GM19238 (cell line): ENCODE results near the gene HPSE2.

ENCODE experiments used
- DNase-seq: peaks from one replicate; pipeline ENCODE4 v3.0.0; 2011; ENCODE audit warnings: low spot score; ENCODE audit not compliant: insufficient read length

The HPSE2 gene

DNA sequence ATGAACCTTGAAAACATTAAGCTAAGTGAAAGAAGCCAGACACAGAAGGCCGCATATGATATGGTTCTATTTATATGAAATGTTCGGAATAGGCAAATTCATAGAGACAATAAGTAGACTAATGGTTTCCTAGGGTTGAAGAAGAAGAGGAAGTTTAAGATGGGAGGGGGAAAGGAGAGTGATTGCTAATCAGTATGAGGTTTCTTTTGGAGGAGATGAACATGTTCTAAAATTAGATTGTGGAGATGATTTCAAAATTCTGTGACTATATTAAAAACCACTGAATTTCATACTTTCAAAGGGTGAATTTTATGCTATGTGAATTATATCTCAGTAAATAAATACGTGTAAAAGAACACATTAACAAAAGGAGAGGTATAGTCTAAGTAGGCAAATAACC is 612.5 kb downstream of the HPSE2 start:
- no peak for DNase-seq

DNA sequence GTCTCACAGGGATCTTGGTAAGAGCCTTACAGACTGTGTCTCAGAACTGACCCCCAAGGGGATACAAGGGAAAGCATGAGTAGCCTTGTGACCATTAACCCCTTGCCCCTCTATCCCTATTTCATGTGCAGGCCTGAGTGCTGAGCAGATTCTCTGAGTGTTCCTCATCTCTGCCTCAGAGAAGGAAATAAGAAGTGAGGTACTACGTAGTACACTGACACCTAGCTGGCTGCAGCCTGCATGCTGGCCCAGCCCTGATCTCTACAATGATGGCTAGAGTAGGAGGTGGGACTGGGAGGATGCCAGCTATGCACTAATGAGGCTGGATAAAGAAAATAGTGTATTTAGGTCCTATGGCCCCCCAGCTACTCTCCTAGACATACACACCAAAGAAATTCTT is 614.0 kb downstream of the HPSE2 start:
- DNase-seq, result no peak

GRCh38 chr10:98620503-98620902 is 615.1 kb downstream of the HPSE2 start:
- DNase-seq, result no peak

DNA sequence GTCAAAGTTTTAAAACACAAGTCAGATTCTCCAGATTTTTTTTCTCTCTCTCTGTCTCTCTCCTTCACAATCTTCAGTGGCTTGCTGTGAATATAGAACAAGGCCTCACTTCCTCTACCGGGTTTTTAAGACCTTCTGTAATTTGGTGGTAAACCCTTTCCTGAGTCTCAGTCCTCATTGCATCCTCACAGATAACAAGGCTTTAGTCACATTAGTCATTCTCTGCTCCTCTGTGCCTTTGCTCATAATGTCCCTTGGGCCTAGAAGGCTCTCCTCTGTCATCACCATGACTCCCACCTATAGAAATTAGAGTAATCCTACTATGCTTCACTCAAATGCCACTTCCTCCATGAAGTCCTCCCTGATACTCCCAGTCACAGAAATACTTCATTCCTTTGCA is 616.2 kb downstream of the HPSE2 start:
- DNase-seq, result no peak

GRCh38 chr10:98617906-98618520 is 617.6 kb downstream of the HPSE2 start:
- no peak for DNase-seq

DNA sequence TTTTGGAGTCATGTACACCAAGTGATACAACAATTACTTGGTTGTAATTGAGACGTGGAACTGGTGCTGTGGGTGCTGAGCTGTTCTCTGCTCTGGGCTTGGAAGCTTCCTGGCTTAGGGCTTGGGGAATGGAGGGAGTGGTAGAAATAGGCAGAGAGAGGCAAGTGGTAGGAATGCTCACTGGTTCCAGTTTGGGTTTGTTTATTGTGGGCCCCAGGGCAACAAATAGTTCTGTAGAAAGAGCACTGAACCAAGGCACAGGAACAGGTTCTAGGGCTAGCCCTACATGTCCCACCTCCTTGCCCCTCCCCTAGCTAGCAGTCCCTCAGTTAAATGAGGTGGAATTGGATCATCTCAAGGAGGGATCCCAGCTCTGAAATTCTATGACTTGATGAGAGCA is 622.2 kb downstream of the HPSE2 start:
- DNase-seq, result no peak

DNA sequence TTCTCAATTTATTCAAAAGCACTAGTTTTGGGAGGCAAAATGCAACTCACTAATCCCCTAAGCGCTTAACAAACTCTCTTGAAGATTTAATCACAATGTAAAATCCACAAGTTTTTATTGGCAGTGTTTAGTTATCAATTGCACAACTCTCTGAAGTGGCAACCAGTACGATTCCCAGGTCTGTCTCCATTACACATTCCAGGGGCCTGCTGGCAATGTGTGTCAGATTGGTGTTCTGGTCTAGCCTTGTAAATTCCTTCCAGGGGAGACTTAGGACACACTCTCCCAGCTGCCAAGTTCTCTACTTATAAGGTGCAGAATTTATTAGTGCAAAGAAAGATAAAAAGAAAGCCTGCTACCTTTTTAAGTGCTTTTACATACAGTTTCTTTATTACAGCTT is 624.2 kb downstream of the HPSE2 start:
- no peak for DNase-seq

GRCh38 chr10:98610836-98611235 is 624.8 kb downstream of the HPSE2 start:
- no peak for DNase-seq

DNA sequence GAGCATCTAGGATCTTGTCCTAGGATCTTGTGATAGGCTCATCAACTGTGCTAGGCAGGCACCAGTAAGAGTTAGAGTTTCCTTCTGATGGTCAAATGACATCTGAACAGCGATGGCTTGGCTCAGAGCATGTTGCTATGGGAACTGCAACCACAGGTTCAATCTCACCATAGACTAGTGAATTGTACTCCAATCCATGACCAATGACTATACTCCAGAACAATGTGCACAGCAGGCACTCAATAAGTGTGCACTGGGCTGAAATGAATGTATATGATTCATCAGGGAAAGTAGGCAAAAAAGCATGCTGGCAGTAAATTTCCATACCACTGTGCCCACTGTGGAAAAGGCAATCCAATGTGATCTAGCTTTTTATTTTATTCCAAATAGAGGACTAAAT is 625.4 kb downstream of the HPSE2 start:
- DNase-seq, result no peak

DNA sequence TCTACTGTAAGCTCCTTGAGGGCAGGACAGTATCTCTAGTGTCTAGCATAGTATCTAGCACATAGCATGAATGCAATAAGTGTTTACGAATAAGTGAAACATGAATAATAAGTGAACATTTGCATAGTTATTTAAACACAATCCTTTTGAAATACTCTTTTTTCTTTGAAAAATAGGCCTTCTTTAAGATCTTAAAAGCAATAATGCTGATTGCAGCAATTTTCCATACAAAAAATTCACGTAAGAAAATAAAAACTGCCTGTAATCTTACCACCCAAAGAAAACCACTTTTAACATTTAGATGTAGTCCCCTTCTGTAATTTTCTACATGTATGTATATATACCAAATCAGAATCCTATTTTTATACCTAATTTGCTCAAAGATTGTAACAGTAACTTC is 626.4 kb downstream of the HPSE2 start:
- DNase-seq, result no peak

- no peak for DNase-seq
Measured at GRCh38 chr10:98608411-98608810, 627.2 kb downstream of the HPSE2 start.

DNA sequence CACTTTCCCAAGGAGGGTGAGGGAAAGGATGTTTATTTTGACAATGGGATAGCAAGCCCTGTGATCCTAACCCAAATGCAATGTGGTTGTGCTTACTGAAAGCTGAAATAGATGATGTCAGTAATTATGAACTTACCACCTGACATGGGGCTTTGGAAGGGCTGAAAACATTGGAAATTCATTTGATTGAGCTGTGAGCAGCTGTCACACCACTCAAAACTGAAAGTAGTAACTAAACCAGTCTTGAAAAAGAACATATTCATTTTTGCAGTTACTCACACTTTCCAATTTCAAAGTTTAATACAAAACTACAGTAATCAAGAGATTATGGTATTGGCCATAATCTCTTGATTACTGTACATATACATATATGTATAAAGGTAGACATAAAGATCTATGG is 633.4 kb downstream of the HPSE2 start:
- no peak for DNase-seq

DNA sequence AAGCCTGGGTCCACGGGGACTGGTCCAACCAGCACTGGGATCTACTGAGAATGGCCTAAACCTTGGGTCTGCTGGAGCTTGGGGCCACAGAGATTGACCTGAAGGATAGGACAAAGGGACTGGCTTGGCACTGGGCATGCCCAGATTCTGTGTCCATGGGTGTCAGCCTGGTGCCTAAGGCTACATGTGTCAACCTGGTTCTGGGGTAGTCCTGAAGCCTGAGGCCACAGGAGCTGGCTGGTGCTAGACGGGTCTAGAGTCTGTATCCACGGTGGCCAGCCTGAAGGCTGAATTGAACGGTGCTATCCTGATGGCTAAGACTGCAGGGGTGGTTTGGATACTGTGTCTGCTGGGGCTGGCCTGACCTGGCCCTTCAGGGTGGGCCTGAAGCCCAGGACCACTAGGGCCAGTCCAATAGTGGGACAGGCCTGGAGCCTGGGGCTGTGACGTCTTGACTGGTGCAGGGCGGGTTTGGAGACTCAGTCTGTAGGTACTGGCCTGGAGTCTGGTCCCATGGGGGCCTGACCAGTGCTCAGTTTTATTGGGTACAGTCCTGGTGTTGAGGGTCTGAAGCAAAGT is 636.5 kb downstream of the HPSE2 start:
- DNase-seq, result no peak

GRCh38 chr10:98596404-98596803 is 639.2 kb downstream of the HPSE2 start:
- no peak for DNase-seq

GRCh38 chr10:98589691-98590090 is 646.0 kb downstream of the HPSE2 start:
- no peak for DNase-seq

DNA sequence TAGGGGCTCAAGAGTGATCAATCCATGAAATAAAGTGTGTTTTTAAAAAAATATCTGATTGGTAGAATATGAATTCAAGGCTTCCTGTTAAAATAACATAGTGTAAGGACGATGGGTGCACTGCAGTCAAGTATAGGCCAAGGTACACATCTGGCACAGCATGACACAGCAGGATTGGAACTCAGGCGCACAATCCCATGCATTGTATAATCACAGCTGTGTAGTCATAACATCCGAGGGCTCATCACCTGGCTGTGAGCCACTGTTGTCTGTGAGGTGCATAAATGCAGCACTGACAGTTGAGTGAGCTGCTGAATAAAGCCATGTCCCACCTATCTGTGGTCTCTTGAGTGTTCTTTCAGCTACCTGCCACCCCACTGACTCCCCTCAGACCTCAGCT is 646.6 kb downstream of the HPSE2 start:
- no peak for DNase-seq

GRCh38 chr10:98587156-98587837 is 648.4 kb downstream of the HPSE2 start:
- DNase-seq, result no peak

DNA sequence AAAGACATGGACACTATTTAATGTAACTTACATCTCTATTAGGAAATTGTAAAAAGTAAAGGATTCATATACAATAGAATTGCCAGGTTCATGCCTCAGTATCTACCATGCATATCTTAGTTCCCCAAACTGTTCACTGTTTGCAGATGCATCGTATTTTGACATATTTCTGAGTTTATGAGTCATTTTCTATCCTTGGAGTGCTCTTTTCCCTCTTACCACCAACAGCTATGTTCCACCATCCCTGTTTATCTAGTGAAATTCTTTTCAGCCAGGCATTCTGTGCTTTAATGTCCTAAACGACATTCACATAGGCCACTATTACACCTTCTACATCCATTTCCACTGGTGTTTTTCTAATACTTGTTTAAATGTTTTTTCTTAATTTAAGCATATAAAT is 649.6 kb downstream of the HPSE2 start:
- no peak for DNase-seq

DNA sequence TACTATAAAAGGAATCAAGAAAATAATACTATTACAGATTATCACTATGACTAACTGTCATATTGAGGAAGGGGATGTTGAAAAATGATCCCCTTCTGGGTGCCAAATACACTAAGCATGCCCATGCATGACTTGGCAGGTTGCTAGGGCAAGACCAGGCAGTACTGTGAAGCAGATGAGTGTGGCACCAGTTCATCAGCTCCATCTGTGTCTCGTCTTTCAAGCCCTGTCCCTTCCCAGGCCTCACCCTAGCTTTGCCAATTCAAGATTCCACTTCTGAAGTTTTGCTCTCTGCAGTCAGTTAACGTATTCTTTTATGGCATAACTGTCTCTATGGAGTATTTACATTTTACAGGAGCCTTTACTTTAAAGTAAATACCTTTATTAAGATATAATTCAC is 653.3 kb downstream of the HPSE2 start:
- no peak for DNase-seq

DNA sequence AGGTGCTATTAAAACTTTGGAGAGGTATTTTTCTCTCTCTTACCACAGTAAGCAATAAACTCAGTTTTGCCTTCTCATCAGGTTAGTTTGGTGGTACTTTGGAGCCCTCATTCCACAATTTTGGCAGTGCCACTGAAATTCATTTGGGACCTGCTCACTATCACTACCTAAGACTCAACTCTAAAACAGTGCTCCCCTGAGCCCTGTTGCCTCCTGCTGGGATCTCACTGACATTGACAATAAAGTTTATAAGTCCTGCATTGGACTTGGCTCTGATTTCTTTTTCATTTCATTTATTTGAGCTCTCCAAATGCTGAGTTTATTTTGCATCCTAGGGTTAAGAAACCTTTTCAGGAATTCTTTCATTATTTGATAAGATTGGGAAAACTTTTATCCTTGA is 658.1 kb downstream of the HPSE2 start:
- DNase-seq, result no peak

GRCh38 chr10:98577168-98577567 is 658.5 kb downstream of the HPSE2 start:
- DNase-seq, result no peak

GRCh38 chr10:98576096-98576495 is 659.6 kb downstream of the HPSE2 start:
- DNase-seq, result no peak

DNA sequence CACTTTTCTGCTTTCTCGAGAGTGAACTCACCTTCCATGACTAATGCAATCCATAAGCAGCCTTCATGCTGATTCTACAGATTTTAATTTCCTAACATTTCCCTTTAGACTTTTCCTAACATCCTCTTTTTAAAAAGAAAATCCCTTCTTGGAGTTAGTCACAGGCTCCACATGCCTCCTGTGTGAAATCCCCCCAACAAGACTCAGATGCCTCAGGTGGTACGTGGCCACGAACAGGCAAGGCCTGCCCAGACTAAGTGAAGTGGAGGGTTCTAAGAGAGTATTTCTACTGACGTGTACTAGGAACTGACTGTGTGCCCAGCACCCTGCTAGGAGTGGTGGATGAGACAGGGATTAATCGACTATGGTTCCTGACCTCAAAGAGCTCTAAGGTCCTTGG is 663.1 kb downstream of the HPSE2 start:
- DNase-seq, result no peak
